HCT116 (cell line): Measurements from ENCODE around the gene ARHGEF19. TPM values are rescaled to one million over a fixed set of nuclear protein-coding genes. Genes with fewer than 3 reads are reported as not detected.
"Not testable (repeated sequence)": the region's sequence is repeated elsewhere in the genome, so short reads cannot be mapped to it uniquely, and the experiment has no call there.

Experiments
- ATAC-seq: fragments of 200-7000 bp; cut with Tn5 transposase; 2 replicates; pipeline ENCODE4 v1.9.1; 2020; ENCODE audit warnings: mild to moderate bottlenecking, moderate library complexity
- BruUV-seq: library from RNA; stranded (reverse); fragments of 400-500 nt; replicated peaks from 2 replicates; lab custom pipeline; 2021; lab: Mats Ljungman, UMichigan
- CTCF ChIA-PET: fragments of 300-600 bp; sonication (Branson Sonifier 250); formaldehyde crosslinking; loops from one replicate; lab custom pipeline; 2021; ENCODE audit warnings: antibody characterized with exemption; lab: Charles Lee
- POLR2A ChIA-PET: fragments of 300-600, 350-600 bp; sonication (Branson Sonifier 250); formaldehyde crosslinking; loops from one replicate; lab custom pipeline; 2021; ENCODE audit warnings: antibody characterized with exemption; lab: Charles Lee
- RAD21 ChIA-PET, 2 experiments: fragments of 300-600 bp; sonication (Branson Sonifier 250); formaldehyde crosslinking; loops; one replicate each; lab custom pipeline; 2023; ENCODE audit warnings: low total read pairs in 2 of 2; ENCODE audit not compliant: uncharacterized antibody in 2 of 2, unreplicated experiment in 2 of 2, low non-redundant PET in 1 of 2; lab: Charles Lee
- DNase-seq: peaks from one replicate; pipeline ENCODE4 v3.0.0-alpha.2; 2010; ENCODE audit warnings: low read depth, low spot score
- H2AFZ ChIP-seq: fragments of 200-600 bp; shearing (Covaris generic), sonication (generic); 2 replicates; pipeline ENCODE4 v1.6.1; 2017; ENCODE audit warnings: low read depth, mixed run types, mixed read lengths, antibody characterized with exemption, low read length; ENCODE audit not compliant: poor library complexity, severe bottlenecking
- H3K27ac ChIP-seq: 2 replicates; pipeline ENCODE4 v1.5.1; 2012; ENCODE audit warnings: low read depth, low read length
- H3K27me3 ChIP-seq: fragments of 200-600 bp; sonication (generic); 2 replicates; pipeline ENCODE4 v1.6.1; 2016; ENCODE audit warnings: mixed run types, low read length, mixed read lengths; ENCODE audit not compliant: insufficient read depth
- H3K36me3 ChIP-seq, 2 experiments: fragments of 200-500 bp in 1 of 2; fragments of 200-600 bp in 1 of 2; sonication (Bioruptor generic) in 1 of 2; sonication (generic) in 1 of 2; 2 replicates each; pipeline versions ENCODE4 v1.5.1 to v1.6.1; 2014 to 2016; ENCODE audit warnings: low read length in 2 of 2, inconsistent platforms in 1 of 2, mixed read lengths in 1 of 2, mixed run types in 1 of 2; ENCODE audit not compliant: insufficient read depth in 2 of 2, control insufficient read depth in 1 of 2
- H3K4me1 ChIP-seq, 2 experiments: fragments of 200-600 bp in 1 of 2; sonication (generic) in 1 of 2; 2 replicates each; pipeline versions ENCODE4 v1.5.1 to v1.6.1; 2012 to 2017; ENCODE audit warnings: low read length in 2 of 2, inconsistent platforms in 1 of 2, mild to moderate bottlenecking in 1 of 2, mixed read lengths in 1 of 2, mixed run types in 1 of 2, moderate library complexity in 1 of 2; ENCODE audit not compliant: insufficient read depth in 2 of 2, control insufficient read depth in 1 of 2
- H3K4me2 ChIP-seq: fragments of 200-600 bp; sonication (generic); 2 replicates; pipeline ENCODE4 v1.6.1; 2017; ENCODE audit warnings: mixed run types, low read length, mixed read lengths
- H3K4me3 ChIP-seq, 2 experiments: fragments of 200-600 bp in 1 of 2; sonication (generic) in 1 of 2; replicated peaks in 1 of 2; 2 replicates each; pipeline ENCODE4 v1.5.1; 2011 to 2016; ENCODE audit warnings: low read length in 2 of 2, control low read depth in 1 of 2, low read depth in 1 of 2, mild to moderate bottlenecking in 1 of 2, mixed read lengths in 1 of 2, mixed run types in 1 of 2
- H3K79me2 ChIP-seq: fragments of 200-600 bp; sonication (generic); 2 replicates; pipeline ENCODE4 v1.6.1; 2017; ENCODE audit warnings: mild to moderate bottlenecking, mixed run types, low read length, moderate library complexity, mixed read lengths; ENCODE audit not compliant: insufficient read depth
- H3K9ac ChIP-seq: fragments of 200-600 bp; sonication (generic); 2 replicates; pipeline ENCODE4 v1.6.1; 2016; ENCODE audit warnings: low read length, mixed read lengths
- H3K9me2 ChIP-seq: fragments of 200-600 bp; sonication (generic), shearing (Covaris generic); 2 replicates; pipeline ENCODE4 v1.6.1; 2017; ENCODE audit warnings: mixed run types, mild to moderate bottlenecking, moderate library complexity; ENCODE audit not compliant: insufficient read depth
- H3K9me3 ChIP-seq, 2 experiments: fragments of 200-500 bp in 1 of 2; fragments of 200-600 bp in 1 of 2; sonication (Bioruptor generic) in 1 of 2; sonication (generic) in 1 of 2; 2 replicates each; pipeline ENCODE4 v1.6.1; 2014 to 2017; ENCODE audit warnings: low read length in 2 of 2, mixed read lengths in 2 of 2, inconsistent platforms in 1 of 2, low read depth in 1 of 2, mild to moderate bottlenecking in 1 of 2, mixed run types in 1 of 2, moderate library complexity in 1 of 2; ENCODE audit not compliant: control insufficient read depth in 1 of 2, insufficient read depth in 1 of 2
- H4K20me1 ChIP-seq: fragments of 200-600 bp; sonication (generic), shearing (Covaris generic); 2 replicates; pipeline ENCODE4 v1.6.1; 2017; ENCODE audit warnings: mixed run types, mild to moderate bottlenecking, moderate library complexity; ENCODE audit not compliant: insufficient read depth
- RAD21 ChIP-seq: IDR thresholded peaks from 2 replicates; pipeline ENCODE4 v1.6.1; 2012; ENCODE audit warnings: low read depth, mild to moderate bottlenecking
- YY1 ChIP-seq: IDR thresholded peaks from 2 replicates; pipeline ENCODE4 v1.6.1; 2011; ENCODE audit warnings: low read length, low read depth, moderate library complexity, mild to moderate bottlenecking; ENCODE audit not compliant: insufficient replicate concordance; ENCODE audit errors: extremely low read depth
- ZFX ChIP-seq: fragments of 450-650 bp; IDR thresholded peaks from 2 replicates; pipeline ENCODE4 v1.6.1; 2017
- intact Hi-C: fragments of 100-400 bp; cut with micrococcal nuclease; formaldehyde crosslinking; loops from 2 replicates; pipeline ENCODE4 v1.10.0; 2022
- total RNA-seq: library from RNA; stranded (reverse); gene quantifications from one replicate; pipeline ENCODE4 v1.2.1, GENCODE V29; 2021; ENCODE audit not compliant: unreplicated experiment
- TF ChIP-seq, protein P1 (sequence below): IDR thresholded peaks from 2 replicates; pipeline ENCODE4 v1.6.1; 2012; ENCODE audit warnings: low read depth

Gene ARHGEF19
- total RNA-seq, 1 experiment from 2014 or later: 59.7 TPM

DNA sequence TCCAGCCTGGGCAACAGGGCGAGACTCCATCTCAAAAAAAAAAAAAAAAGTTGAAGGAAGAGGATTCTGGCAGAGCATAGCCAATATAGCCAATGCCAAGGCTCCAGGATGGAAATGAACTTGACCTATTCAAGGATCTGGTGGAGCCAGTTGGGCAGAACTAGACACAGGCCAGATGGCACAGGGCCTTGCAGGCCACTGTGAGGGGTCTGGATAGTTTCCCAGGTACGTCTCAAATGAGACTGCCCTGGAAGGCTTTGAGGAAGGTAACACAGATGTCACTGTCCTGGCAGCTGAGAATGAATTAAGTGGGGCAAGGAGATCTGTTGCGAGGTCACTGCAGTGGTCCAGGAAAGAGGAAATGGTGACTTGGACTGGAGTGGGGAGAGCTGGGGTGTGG lies 12.0 kb upstream of the ARHGEF19 start:
- Histone ChIP-seq H3K36me3 (no peaks in the 10 kb centered on the region), H3K27ac (no peak overlapping the region), H3K9me2 (no peaks in the 10 kb centered on the region), H3K4me1 (no peaks in the 10 kb centered on the region), H3K27me3 (no peaks in the 10 kb centered on the region), H4K20me1 (no peaks in the 10 kb centered on the region), H3K4me2 (no peak overlapping the region), H3K4me3 (no peak overlapping the region), H3K79me2 (no peaks in the 10 kb centered on the region), H2AFZ (no peak overlapping the region), H3K9ac (no peak overlapping the region), H3K9me3 (no peaks in the 10 kb centered on the region)
- ChIA-PET CTCF (no interaction called here), RAD21 (no interaction called here), POLR2A (no interaction called here)
- ATAC-seq (no peak), DNase-seq (no peak)
- intact Hi-C loops: no loop called here
- no TSS peak for BruUV-seq
- TF ChIP-seq YY1 (no peak), RAD21 (no peak), ZFX (no peak)
- TF ChIP-seq, protein P1, sequence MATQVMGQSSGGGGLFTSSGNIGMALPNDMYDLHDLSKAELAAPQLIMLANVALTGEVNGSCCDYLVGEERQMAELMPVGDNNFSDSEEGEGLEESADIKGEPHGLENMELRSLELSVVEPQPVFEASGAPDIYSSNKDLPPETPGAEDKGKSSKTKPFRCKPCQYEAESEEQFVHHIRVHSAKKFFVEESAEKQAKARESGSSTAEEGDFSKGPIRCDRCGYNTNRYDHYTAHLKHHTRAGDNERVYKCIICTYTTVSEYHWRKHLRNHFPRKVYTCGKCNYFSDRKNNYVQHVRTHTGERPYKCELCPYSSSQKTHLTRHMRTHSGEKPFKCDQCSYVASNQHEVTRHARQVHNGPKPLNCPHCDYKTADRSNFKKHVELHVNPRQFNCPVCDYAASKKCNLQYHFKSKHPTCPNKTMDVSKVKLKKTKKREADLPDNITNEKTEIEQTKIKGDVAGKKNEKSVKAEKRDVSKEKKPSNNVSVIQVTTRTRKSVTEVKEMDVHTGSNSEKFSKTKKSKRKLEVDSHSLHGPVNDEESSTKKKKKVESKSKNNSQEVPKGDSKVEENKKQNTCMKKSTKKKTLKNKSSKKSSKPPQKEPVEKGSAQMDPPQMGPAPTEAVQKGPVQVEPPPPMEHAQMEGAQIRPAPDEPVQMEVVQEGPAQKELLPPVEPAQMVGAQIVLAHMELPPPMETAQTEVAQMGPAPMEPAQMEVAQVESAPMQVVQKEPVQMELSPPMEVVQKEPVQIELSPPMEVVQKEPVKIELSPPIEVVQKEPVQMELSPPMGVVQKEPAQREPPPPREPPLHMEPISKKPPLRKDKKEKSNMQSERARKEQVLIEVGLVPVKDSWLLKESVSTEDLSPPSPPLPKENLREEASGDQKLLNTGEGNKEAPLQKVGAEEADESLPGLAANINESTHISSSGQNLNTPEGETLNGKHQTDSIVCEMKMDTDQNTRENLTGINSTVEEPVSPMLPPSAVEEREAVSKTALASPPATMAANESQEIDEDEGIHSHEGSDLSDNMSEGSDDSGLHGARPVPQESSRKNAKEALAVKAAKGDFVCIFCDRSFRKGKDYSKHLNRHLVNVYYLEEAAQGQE: no peak

DNA sequence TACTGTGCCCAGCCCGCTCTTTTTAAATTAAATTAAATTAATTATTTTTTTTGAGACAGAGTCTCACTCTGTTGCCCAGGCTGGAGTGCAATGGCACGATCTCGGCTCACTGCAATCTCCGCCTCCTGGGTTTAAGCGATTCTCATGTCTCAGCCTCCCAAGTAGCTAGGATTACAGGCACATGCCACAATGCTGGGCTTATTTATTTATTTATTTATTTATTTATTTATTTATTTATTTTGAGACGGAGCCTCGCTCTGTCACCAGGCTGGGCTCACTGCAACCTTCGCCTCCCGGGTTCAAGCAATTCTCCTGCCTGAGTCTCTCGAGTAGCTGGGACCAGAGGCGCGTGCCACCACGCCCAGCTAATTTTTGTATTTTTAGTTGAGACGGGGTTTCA lies 10.3 kb upstream of the ARHGEF19 start:
- CTCF ChIA-PET: not testable (repeated sequence)

More for the DNA sequence above, 10.3 kb upstream of the ARHGEF19 start:
- H3K36me3 ChIP-seq, H3K4me1 ChIP-seq, H3K4me2 ChIP-seq, H3K9me2 ChIP-seq, POLR2A ChIA-PET, H3K27ac ChIP-seq, H4K20me1 ChIP-seq, intact Hi-C loops, H3K79me2 ChIP-seq, RAD21 ChIA-PET, H2AFZ ChIP-seq, H3K27me3 ChIP-seq, BruUV-seq, H3K9me3 ChIP-seq, ATAC-seq, DNase-seq, H3K4me3 ChIP-seq, H3K9ac ChIP-seq: not testable (repeated sequence)
